ENCODE data around the gene CIPC.

The CIPC gene

DNA sequence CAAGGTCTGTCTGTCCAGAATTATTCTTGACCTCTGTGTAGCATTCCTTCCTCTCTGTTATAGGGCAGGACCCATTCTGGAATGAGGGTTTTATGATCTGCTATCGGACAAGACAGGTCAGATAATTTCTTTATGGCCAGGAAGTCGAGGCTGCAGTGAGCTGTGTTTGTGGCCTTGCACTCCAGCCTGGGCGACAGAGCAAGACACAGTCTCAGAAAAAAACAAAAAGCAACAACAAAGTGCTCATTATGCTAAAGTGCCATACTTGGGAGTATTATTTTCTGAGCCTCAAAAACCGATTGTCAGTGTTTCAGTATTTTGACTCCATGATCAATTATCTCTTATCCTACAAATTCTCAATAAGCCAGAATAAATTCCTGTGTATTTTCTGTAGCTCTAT is 4.1 kb downstream of the CIPC start:
- DNase-seq (ENCODE audit: low spot score), result no peak

- no peak for DNase-seq (ENCODE audit: low spot score)
Measured at GRCh38 chr14:77103475-77103874, 5.4 kb downstream of the CIPC start.

GRCh38 chr14:77103951-77104350 is 5.9 kb downstream of the CIPC start:
- DNase-seq (ENCODE audit: low spot score), result no peak

GRCh38 chr14:77104393-77104792 is 6.3 kb downstream of the CIPC start:
- DNase-seq (ENCODE audit: low spot score), result no peak

DNA sequence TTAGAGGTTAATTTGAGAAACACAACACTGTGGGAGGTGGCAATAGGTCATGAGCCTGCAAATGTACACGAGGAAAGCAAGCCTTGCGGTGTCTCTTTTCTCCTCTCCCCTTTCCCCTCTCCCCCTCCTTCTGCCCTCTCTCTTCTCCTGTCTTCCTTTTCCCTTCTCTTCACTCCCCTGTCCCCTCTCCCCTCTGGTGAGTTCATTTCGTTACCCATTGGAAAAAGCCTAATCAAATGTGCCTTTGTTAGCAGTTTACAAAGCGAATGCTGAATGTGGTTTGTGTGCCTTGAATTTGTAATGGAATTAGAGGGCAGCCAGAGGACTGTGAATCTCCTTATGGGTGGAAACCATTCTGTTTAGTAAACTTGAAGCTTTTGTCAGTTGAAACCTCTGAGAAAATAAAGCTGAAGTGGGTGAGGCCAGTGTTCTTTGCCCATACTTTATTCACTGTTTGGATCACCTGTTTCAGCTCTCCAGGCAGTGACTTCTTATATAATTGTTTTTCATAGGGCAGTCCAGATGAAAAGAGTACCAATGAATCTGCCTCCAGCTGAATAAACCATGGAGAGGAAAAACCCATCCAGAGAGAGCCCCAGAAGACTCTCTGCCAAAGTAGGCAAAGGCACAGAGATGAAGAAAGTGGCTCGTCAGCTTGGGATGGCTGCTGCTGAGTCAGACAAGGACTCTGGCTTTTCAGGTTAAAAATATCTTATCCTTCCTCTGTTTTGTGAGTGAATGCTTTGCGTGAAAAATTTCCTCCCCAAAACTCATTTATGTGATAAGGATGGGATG is 7.3 kb downstream of the CIPC start:
- DNase-seq (ENCODE audit: low spot score), result no peak

- DNase-seq (ENCODE audit: low spot score), result no peak
Measured at GRCh38 chr14:77106666-77107065, 8.6 kb downstream of the CIPC start.

DNA sequence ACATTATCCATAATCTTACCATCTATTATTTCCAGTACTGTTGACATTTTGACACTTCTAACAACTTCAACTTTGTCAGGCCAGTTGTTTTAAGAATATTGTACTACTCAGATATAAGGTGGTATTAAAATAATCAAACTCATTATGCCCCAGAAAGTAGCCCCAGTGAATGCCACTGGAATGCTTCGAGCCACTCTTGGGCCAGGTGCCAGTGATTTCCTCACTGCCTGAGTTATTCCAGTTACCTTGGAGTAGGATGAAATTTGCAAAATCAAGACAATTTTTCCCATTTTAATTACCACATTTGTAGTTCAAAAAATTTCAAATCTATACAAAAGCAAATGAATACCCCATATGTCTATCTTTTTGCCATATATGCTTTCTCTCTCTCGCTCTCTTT is 9.2 kb downstream of the CIPC start:
- no peak for DNase-seq (ENCODE audit: low spot score)

DNA sequence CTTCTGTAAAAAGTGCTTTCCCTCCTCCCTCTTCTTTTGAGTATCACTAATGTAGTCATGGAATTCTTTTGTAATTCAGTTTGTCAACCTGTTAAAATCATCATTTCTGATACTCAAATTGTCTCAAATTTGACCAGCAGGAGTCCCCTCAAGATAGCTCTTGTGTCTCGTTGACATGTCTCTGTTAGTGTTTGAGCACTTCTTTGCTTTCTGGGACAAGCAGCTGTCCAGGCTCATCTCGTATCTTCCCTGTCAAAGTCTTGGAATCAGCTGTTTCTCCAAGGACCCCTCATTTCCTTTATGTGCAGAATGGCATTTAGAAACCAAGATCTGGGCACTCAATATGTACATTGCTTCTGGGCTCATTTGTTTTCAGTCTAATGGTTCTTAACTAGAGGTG is 10.7 kb downstream of the CIPC start:
- no peak for DNase-seq (ENCODE audit: low spot score)

DNA sequence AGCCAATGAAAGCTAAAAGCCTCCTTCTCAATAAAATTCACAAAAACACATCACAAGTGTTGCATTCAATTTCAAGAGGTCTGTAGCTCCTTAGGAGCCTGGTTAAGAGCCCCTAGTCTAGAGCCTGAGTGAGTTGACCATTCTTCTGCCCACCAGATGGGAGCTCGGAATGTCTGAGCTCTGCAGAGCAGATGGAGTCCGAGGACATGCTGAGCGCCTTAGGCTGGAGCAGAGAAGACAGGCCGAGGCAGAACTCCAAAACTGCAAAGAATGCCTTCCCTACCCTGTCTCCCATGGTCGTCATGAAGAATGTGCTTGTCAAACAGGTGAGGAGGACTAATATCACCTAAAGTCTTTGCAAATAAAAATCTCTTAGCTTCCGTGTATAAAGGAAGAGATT is 11.6 kb downstream of the CIPC start:
- no peak for DNase-seq (ENCODE audit: low spot score)

DNA sequence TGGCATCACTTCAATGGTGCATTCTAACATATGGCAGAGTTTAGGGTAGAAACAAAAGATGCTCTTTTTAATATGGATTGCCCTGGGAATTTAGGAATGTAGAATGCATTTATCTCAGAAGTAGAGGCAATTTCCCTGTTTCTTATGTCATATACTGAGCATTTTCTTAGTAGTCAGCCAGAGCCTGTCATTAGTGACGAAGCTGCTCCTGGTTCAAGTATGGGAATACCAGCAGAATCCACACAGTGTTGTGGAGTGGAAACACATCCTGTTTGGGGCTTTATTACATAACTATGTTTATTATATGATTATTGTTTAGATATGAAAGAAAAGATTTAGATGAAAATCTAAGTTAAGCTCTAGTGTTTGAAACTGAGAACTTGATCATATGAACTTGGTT is 12.2 kb downstream of the CIPC start:
- DNase-seq (ENCODE audit: low spot score), result no peak

- DNase-seq (ENCODE audit: low spot score), result no peak
Measured at GRCh38 chr14:77111021-77111420, 13.0 kb downstream of the CIPC start.

GRCh38 chr14:77113644-77114043 is 15.6 kb downstream of the CIPC start:
- DNase-seq (ENCODE audit: low spot score), result no peak

GRCh38 chr14:77114609-77115008 is 16.6 kb downstream of the CIPC start:
- DNase-seq (ENCODE audit: low spot score), result no peak

GRCh38 chr14:77116172-77116817 is 18.2 kb downstream of the CIPC start:
- DNase-seq (ENCODE audit: low spot score), result no peak

DNA sequence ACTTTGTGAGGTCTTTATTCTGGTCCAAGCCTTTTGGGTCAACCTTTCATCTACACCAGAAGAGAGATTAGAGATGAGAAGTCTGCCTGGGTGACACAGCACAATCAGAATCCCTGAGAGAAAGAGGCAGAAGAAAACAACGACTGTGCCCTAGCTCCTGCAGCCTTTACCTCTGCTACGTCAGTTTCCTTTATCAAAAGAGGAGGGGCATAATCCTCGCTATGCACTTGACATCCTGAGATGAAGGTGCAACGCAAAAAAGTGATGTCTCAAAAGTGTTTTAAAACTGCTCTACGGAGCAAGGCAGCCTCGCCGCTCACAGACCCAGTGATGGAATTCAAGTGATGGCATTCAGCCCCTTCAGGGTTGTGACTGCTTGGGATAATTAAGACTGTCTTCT is 21.8 kb downstream of the CIPC start:
- no peak for DNase-seq (ENCODE audit: low spot score)

DNA sequence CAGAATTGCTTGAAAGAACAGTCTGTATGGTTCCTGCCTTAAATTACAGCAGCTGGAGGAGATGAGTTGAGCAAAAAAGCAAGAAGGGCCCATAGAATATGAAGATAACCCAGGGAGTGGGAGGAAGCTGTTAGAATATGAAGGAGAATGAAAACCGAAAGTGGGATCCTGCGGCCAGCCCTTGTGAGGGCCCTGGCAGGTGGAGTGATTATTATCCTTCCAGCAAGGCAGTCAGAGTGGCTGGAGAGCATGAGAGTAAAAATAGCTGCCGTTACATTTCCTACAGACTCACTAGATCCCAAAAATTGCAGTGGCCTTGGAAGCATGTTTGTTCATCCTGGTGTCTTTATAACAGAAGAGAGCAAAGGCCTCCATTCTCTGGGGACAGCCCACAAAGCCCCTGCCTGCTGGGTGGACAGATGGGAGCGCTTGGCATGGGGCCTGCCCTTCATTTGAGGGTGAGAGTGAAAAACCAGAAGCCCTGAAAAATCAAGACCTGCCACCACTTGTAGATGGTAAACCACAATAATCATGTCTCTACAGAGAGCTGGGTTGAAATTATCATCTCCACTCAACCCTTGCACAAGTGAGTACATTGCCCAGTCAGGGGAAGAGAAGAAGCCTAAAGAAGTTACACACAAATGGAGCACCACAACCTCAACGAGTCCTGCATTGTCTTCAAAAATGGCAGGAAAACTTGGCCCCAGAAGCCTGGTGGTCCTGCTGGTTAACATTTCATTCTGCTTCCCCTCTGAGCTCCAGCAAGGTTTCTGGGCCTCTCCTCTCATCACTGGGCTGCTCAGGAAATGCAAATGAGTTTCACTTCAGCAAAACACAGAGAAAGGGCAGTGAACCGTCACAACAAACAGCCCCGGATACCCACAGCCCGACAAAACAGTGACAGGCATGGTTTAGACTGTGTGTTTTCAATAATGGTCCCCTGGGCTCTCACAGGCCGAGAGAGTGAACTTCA is 23.0 kb downstream of the CIPC start:
- DNase-seq (ENCODE audit: low spot score), result no peak

DNA sequence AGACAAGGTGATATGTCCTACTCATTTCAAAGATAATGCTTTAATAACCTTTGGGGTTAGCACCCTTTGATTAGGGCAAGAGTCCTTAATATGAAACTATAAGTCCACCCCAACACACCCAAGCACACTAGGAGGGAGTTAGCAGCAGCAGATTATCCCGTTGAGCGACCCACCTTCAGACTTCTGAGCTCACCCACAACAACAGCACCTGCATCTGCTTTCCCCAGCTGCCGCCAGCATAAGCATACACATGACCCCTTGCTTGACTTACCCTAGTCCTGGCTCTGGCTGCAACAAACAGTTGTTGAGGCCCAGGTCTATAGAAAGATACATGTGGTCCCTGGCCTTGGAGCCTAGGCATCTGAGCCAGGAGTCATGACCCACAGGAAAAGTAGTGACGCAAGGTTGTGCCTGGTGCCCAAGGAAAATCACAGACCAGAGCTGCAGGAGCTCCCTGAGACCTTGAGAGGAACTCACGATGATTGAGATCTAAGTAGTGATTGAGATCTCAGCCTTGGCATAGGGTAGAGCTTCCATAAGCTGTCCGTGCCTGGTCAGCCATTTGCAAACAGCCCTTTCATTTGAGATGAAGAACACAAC is 24.6 kb downstream of the CIPC start:
- DNase-seq (ENCODE audit: low spot score), result no peak

DNA sequence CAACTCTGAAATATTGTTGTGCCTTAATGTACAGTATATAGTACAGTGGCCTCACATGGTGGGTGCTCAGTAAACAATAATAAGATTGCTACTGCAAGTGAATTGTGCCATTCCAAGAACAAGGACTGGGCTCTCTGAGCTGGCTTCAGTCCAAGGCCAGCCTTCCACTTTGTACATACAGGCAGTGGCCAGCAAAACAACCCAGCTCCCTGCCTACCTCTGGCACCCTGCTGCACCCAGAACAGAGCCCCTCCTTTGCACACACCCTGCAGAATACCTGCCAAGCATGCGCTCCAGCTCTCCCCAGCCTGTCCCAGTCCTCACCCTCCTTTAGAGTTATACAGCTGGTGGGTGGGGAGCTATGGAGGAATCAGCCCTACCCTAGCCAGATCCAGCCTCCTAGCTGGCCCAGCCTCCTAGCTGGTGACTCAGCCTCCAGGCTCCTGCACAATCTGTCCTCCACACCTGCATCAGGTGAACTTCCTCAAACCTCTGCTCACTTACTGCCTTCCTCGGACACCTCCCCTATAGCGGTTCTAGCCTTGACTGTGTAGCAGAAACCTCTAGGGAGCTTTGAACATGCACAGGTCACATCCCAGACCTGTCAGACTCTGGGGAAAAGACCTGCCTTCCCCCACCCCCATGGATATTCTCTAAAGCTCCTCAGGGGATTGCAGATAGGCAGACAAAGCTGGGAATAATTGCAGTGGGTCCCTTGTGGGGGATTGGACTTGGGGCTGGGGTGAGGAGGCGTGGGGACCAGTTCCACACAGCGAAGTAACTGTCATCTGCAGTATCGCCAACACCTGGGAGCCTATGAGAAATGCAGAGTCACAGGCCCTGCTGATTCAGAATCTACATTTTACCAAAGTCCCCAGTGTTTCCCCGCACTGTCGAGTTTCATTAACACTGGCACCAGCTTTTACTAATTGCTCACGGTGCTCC is 25.6 kb downstream of the CIPC start:
- no peak for DNase-seq (ENCODE audit: low spot score)

DNA sequence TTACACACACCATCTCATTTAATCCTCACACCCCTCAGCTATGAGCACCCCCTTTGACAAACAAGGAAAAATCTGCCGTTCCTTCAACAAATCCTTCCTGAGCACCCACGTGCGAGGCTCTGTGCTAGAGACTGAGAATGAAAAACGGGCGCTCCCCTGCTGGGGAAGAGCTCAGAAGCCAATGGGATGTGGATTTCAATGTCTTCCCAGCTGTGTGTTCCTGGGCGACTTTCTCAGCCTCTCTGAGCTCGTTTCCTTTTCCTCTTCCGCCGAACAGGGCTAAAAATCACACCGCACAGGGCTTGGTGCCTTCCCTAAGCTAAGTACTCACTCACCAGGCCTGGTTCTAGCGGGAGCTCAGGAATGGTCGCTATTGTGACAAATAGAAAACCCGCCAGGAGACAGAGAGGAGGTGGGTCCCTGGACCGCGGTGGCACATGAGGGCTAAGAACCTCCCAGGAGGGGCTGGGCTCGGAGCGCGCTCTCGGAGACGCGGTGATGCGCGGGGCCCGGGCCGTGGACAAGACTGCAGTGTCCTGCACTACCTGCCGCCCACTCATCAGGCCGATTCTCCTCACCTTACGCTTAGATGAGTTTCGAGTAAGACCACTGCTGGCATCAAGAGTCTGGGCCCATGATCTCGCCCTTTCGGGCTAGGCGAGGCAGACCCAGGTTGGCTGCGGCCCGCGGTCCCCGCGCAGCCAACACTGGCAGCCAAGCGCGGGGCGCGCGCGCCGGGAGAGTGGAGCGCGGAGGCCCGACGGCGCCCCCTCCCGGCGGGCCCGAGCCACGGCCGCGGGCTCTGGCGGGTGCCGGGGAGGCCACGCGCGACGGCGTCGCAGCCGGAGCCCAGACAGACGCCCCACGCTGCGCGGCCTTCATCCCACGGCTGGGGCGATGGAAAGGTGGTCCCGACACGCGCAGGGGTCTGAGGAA is 26.6 kb downstream of the CIPC start:
- peak; percentile 47 for DNase-seq (ENCODE audit: low spot score)

- no peak for DNase-seq (ENCODE audit: low spot score)
Measured at GRCh38 chr14:77125281-77125801, 27.3 kb downstream of the CIPC start.
